Measurements from ENCODE around the gene THRB. TPM values are rescaled to one million over a fixed set of nuclear protein-coding genes. Genes with fewer than 3 reads are reported as not detected.

THRB gene
- total RNA-seq, 6 donors from 2014 or later, result 5.5 to 15.2 (median 12.0) TPM

GRCh38 chr3:24182756-24183155 is 311.9 kb downstream of the THRB start:
- ATAC-seq (ENCODE audit: low FRiP score in 2 of 2), result no peak
- H3K4me3 ChIP-seq, result no peak overlapping the region
- WGBS, 2 donors, result 90 to 92% methylated on average over 2 of the region's 2 CpGs

DNA sequence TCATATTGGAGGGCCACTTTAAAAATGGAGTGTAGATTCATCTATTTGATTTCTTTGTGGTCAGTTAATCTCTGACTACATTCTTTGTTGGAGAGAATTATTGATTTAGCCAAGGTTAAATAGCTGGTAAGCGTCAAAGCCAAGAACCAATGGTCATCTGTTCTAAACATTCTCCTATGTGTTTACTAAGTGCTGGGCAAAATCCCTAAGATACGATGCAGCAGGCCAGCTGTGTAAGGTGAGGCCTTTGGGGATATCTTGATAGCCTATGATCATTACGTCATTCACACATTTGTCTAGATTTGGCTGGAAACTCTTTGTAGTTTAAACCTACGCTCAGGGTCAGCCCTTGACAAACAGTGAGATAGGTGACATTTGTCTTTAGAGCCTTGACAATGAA is 313.4 kb downstream of the THRB start:
- no peak overlapping the region for H3K4me3 ChIP-seq
- peaks cover 0 to 3% (median 0%) of the 10 kb centered on the region in 4 donors for H3K4me1 ChIP-seq
- no peaks in the 10 kb centered on the region for H3K36me3 ChIP-seq
- no peaks in the 10 kb centered on the region for H3K9me3 ChIP-seq
- WGBS, 2 donors, result 84 to 95% methylated on average over 4 of the region's 4 CpGs
- no peak for ATAC-seq (ENCODE audit: low FRiP score in 2 of 2)
- no peak overlapping the region for H3K27ac ChIP-seq
- DNase-seq, result no peak
- TF ChIP-seq CTCF (IDR thresholded peaks at IDR 0.05) (no peak), EP300 (IDR thresholded peaks at IDR 0.05) (no peak), POLR2A (IDR thresholded peaks at IDR 0.05) (no peak), POLR2AphosphoS5 (IDR thresholded peaks at IDR 0.05) (no peak)
- H3K27me3 ChIP-seq, result no peaks in the 10 kb centered on the region

More at GRCh38 chr3:24182756-24183155, 311.9 kb downstream of the THRB start:
- Histone ChIP-seq H3K9me3 (no peaks in the 10 kb centered on the region), H3K27me3 (no peaks in the 10 kb centered on the region), H3K4me1 (peaks cover 0 to 5% (median 0%) of the 10 kb centered on the region in 4 donors), H3K27ac (no peak overlapping the region), H3K36me3 (no peaks in the 10 kb centered on the region)
- DNase-seq, result no peak
- TF ChIP-seq POLR2A (IDR thresholded peaks at IDR 0.05) (no peak), EP300 (IDR thresholded peaks at IDR 0.05) (no peak), POLR2AphosphoS5 (IDR thresholded peaks at IDR 0.05) (no peak), CTCF (IDR thresholded peaks at IDR 0.05) (no peak)

DNA sequence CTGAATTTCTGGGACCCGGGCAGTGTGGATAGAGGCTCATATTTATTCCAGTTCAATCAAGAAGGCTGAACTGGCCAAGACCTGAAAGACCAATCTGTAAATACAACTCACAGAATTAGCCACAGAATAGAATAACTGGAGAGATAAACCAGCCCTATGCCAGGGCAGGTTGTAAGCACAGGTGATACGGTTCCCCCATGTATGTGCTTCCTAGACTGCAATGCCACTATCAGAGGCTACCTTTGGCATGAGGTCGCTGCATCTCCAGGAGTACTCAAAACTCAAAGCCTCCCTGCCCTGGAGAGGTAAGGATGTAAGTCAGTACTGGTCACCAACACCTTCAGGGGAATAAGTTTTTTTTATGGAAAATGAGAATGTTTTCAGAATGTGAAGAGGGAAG is 314.0 kb downstream of the THRB start:
- WGBS, 2 donors, result 96% methylated on average over 3 of the region's 3 CpGs

GRCh38 chr3:24177201-24177600 is 317.4 kb downstream of the THRB start:
- Histone ChIP-seq H3K27me3 (no peaks in the 10 kb centered on the region), H3K9me3 (no peaks in the 10 kb centered on the region), H3K4me1 (no peaks in the 10 kb centered on the region), H3K36me3 (no peaks in the 10 kb centered on the region), H3K4me3 (no peak overlapping the region), H3K27ac (no peak overlapping the region)
- TF ChIP-seq POLR2AphosphoS5 (IDR thresholded peaks at IDR 0.05), result no peak
- TF ChIP-seq CTCF (IDR thresholded peaks at IDR 0.05), result no peak
- TF ChIP-seq POLR2A (IDR thresholded peaks at IDR 0.05), result no peak
- no peak for TF ChIP-seq EP300 (IDR thresholded peaks at IDR 0.05)
- DNase-seq (no peak), ATAC-seq (ENCODE audit: low FRiP score in 2 of 2) (no peak)
- WGBS, 2 donors, result 58 to 78% methylated on average over 5 of the region's 5 CpGs

More for the DNA sequence above, 314.0 kb downstream of the THRB start:
- H3K4me3 ChIP-seq, result no peak overlapping the region
- H3K36me3 ChIP-seq, result no peaks in the 10 kb centered on the region
- H3K27ac ChIP-seq, result no peak overlapping the region
- ATAC-seq (ENCODE audit: low FRiP score in 2 of 2) (no peak), DNase-seq (no peak)
- no peaks in the 10 kb centered on the region for H3K9me3 ChIP-seq
- no peaks in the 10 kb centered on the region for H3K27me3 ChIP-seq
- TF ChIP-seq POLR2A (IDR thresholded peaks at IDR 0.05), result no peak
- no peak for TF ChIP-seq EP300 (IDR thresholded peaks at IDR 0.05)
- H3K4me1 ChIP-seq, result no peaks in the 10 kb centered on the region

DNA sequence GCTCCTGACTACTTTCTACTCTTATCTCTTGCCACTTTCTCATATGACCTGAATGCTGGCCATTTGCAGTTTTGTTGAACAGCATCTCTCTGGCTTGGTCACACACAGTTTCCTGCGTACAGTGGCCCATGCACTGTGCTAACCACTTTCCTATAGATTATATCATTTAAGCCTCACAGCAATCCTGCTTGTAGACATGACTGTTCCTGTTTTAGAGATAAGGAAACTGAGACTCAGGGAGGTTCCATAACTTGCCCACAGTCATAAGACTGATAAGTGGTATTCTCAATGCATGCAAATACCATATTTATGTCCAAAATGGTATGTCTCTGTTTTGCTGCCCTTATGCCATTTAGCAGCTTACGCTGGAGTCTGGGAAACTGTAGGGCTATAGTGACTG is 320.0 kb downstream of the THRB start:
- 90 to 98% methylated on average over 2 of the region's 2 CpGs for WGBS, 2 donors
- ATAC-seq (ENCODE audit: low FRiP score in 2 of 2) (no peak), DNase-seq (no peak)
- Histone ChIP-seq H3K4me1 (no peaks in the 10 kb centered on the region), H3K27ac (no peak overlapping the region), H3K36me3 (no peaks in the 10 kb centered on the region), H3K27me3 (no peaks in the 10 kb centered on the region), H3K9me3 (no peaks in the 10 kb centered on the region), H3K4me3 (no peak overlapping the region)
- TF ChIP-seq POLR2A (IDR thresholded peaks at IDR 0.05), result no peak
- no peak for TF ChIP-seq EP300 (IDR thresholded peaks at IDR 0.05)
- no peak for TF ChIP-seq CTCF (IDR thresholded peaks at IDR 0.05)
- TF ChIP-seq POLR2AphosphoS5 (IDR thresholded peaks at IDR 0.05), result no peak

All from upper lobe of left lung (tissue), 6 donors.